Gastrocnemius medialis (tissue), 4 donors: ENCODE measurements around the gene XPNPEP1. TPM values are rescaled to one million over a fixed set of nuclear protein-coding genes. Genes with fewer than 3 reads are reported as not detected.

Experiments
- ATAC-seq, 2 donors: fragments of 150-250 bp; one replicate each; pipeline ENCODE4 v1.9.1; 2016
- DNase-seq, 2 donors: peaks; one replicate each; pipeline ENCODE4 v3.0.0-alpha.2; 2019
- H3K27ac ChIP-seq, 4 donors: fragments of 200-600 bp; sonication (generic); 1 replicate in 1 of 4; 2 replicates in 3 of 4; pipeline ENCODE4 v1.5.1; 2016 to 2018; ENCODE audit warnings: mild to moderate bottlenecking in 2 of 4, moderate library complexity in 1 of 4
- H3K27me3 ChIP-seq, 3 donors: fragments of 200-600 bp; sonication (generic) in 2 of 3; 1 replicate in 1 of 3; 2 replicates in 2 of 3; pipeline versions ENCODE4 v1.5.1 to v1.6.0; 2016 to 2019; ENCODE audit warnings: mild to moderate bottlenecking in 1 of 3, moderate library complexity in 1 of 3
- H3K36me3 ChIP-seq, 2 donors: fragments of 200-600 bp; sonication (generic) in 1 of 2; one replicate each; pipeline ENCODE4 v1.5.1; 2017 to 2018
- H3K4me1 ChIP-seq, 2 donors: fragments of 200-600 bp; sonication (generic) in 1 of 2; one replicate each; pipeline ENCODE4 v1.5.1; 2016 to 2017; ENCODE audit warnings: mild to moderate bottlenecking in 2 of 2
- H3K4me3 ChIP-seq, 4 donors: fragments of 200-600 bp; sonication (generic) in 3 of 4; 1 replicate in 1 of 4; 2 replicates in 3 of 4; pipeline ENCODE4 v1.5.1; 2016 to 2019; ENCODE audit warnings: mild to moderate bottlenecking in 2 of 4
- H3K9me3 ChIP-seq, 3 donors: fragments of 200-600 bp; sonication (generic) in 2 of 3; 1 replicate in 1 of 3; 2 replicates in 2 of 3; pipeline ENCODE4 v1.5.1; 2016 to 2019
- CTCF ChIP-seq, 5 experiments: fragments of 450-650 bp in 3 of 5; fragments of 200-600 bp in 2 of 5; sonication (generic) in 2 of 5; IDR thresholded peaks in 4 of 5; conservative IDR thresholded peaks in 1 of 5; 1 replicate in 4 of 5; 2 replicates in 1 of 5; pipeline ENCODE4 v1.5.1; 2016 to 2019; ENCODE audit warnings: antibody characterized with exemption in 5 of 5, mild to moderate bottlenecking in 3 of 5, moderate library complexity in 3 of 5
- POLR2A ChIP-seq, 2 donors: fragments of 450-650 bp; IDR thresholded peaks; one replicate each; pipeline ENCODE4 v1.6.1; 2017; ENCODE audit warnings: antibody characterized with exemption in 2 of 2, mild to moderate bottlenecking in 2 of 2, moderate library complexity in 2 of 2
- in situ Hi-C, 4 donors: fragments of 200-750 bp; cut with MboI; loops; one replicate each; pipeline versions ENCODE4 v1.15.0 to v1.8.0; 2017; ENCODE audit warnings: low sequenced_read_pairs in 4 of 4
- intact Hi-C: fragments of 100-400 bp; cut with DNase I; formaldehyde crosslinking; loops from one replicate; pipeline ENCODE4 v1.15.1; 2023; ENCODE audit warnings: low total_unique reads
- total RNA-seq, 4 donors: library from RNA; depleted of rRNA; stranded (reverse); fragments of >200 nt; gene quantifications; one replicate each; pipeline versions ENCODE4 v1.1.0 to v1.2.3, GENCODE V29; 2016

Gene XPNPEP1
- total RNA-seq, 4 donors from 2014 or later = 39.9 to 72.3 (median 64.0) TPM

GRCh38 chr10:109953766-109954165, 30.5 kb upstream of the XPNPEP1 start:
- H3K4me3 ChIP-seq = no peak overlapping the region
- in situ Hi-C loops = no loop called here
- DNase-seq (no peak), ATAC-seq (peak in 1 of 2 donors; percentile 27)
- H3K27ac ChIP-seq = no peak overlapping the region
- H3K27me3 ChIP-seq = no peaks in the 10 kb centered on the region
- intact Hi-C loops = no loop called here
- H3K36me3 ChIP-seq = no peaks in the 10 kb centered on the region
- no peaks in the 10 kb centered on the region for H3K4me1 ChIP-seq
- H3K9me3 ChIP-seq = no peaks in the 10 kb centered on the region
- TF ChIP-seq POLR2A (IDR thresholded peaks at IDR 0.05) (no peak), CTCF (IDR thresholded peaks at IDR 0.05 in 4 of 5, conservative IDR thresholded peaks at IDR 0.05 in 1 of 5) (no peak)

GRCh38 chr10:109952526-109952925, 29.2 kb upstream of the XPNPEP1 start:
- Histone ChIP-seq H3K4me3 (no peak overlapping the region), H3K4me1 (no peaks in the 10 kb centered on the region), H3K9me3 (no peaks in the 10 kb centered on the region), H3K27ac (no peak overlapping the region), H3K27me3 (no peaks in the 10 kb centered on the region), H3K36me3 (no peaks in the 10 kb centered on the region)
- intact Hi-C loops = no loop called here
- ATAC-seq (no peak), DNase-seq (no peak)
- in situ Hi-C loops = no loop called here
- TF ChIP-seq CTCF (IDR thresholded peaks at IDR 0.05 in 4 of 5, conservative IDR thresholded peaks at IDR 0.05 in 1 of 5) (no peak), POLR2A (IDR thresholded peaks at IDR 0.05) (no peak)

GRCh38 chr10:109947111-109947920, 24.0 kb upstream of the XPNPEP1 start:
- H3K27ac ChIP-seq = no peak overlapping the region
- H3K27me3 ChIP-seq = no peaks in the 10 kb centered on the region
- no peak for TF ChIP-seq CTCF (IDR thresholded peaks at IDR 0.05 in 4 of 5, conservative IDR thresholded peaks at IDR 0.05 in 1 of 5)
- TF ChIP-seq POLR2A (IDR thresholded peaks at IDR 0.05) = no peak
- in situ Hi-C loops (no loop called here), intact Hi-C loops (no loop called here)
- H3K36me3 ChIP-seq = no peaks in the 10 kb centered on the region
- H3K4me1 ChIP-seq = no peaks in the 10 kb centered on the region
- DNase-seq (no peak), ATAC-seq (no peak)
- H3K4me3 ChIP-seq = no peak overlapping the region
- H3K9me3 ChIP-seq = no peaks in the 10 kb centered on the region

- no peak overlapping the region for H3K27ac ChIP-seq
- H3K9me3 ChIP-seq = no peaks in the 10 kb centered on the region
- H3K4me1 ChIP-seq = no peaks in the 10 kb centered on the region
- intact Hi-C loops (no loop called here), in situ Hi-C loops (no loop called here)
- no peaks in the 10 kb centered on the region for H3K27me3 ChIP-seq
- no peak overlapping the region for H3K4me3 ChIP-seq
- H3K36me3 ChIP-seq = no peaks in the 10 kb centered on the region
- TF ChIP-seq CTCF (IDR thresholded peaks at IDR 0.05 in 4 of 5, conservative IDR thresholded peaks at IDR 0.05 in 1 of 5) (no peak), POLR2A (IDR thresholded peaks at IDR 0.05) (no peak)
- DNase-seq = no peak
- ATAC-seq = no peak
These were observed 23.4 kb upstream of the XPNPEP1 start for GRCh38 chr10:109946680-109947079.
